Measurements from ENCODE around the gene CHAF1A. TPM values are rescaled to one million over a fixed set of nuclear protein-coding genes. Genes with fewer than 3 reads are reported as not detected.

CHAF1A gene
- total and polyA plus RNA-seq, 2 experiments from 2014 or later: 113 to 125 TPM

- TF ChIP-seq, protein P1, sequence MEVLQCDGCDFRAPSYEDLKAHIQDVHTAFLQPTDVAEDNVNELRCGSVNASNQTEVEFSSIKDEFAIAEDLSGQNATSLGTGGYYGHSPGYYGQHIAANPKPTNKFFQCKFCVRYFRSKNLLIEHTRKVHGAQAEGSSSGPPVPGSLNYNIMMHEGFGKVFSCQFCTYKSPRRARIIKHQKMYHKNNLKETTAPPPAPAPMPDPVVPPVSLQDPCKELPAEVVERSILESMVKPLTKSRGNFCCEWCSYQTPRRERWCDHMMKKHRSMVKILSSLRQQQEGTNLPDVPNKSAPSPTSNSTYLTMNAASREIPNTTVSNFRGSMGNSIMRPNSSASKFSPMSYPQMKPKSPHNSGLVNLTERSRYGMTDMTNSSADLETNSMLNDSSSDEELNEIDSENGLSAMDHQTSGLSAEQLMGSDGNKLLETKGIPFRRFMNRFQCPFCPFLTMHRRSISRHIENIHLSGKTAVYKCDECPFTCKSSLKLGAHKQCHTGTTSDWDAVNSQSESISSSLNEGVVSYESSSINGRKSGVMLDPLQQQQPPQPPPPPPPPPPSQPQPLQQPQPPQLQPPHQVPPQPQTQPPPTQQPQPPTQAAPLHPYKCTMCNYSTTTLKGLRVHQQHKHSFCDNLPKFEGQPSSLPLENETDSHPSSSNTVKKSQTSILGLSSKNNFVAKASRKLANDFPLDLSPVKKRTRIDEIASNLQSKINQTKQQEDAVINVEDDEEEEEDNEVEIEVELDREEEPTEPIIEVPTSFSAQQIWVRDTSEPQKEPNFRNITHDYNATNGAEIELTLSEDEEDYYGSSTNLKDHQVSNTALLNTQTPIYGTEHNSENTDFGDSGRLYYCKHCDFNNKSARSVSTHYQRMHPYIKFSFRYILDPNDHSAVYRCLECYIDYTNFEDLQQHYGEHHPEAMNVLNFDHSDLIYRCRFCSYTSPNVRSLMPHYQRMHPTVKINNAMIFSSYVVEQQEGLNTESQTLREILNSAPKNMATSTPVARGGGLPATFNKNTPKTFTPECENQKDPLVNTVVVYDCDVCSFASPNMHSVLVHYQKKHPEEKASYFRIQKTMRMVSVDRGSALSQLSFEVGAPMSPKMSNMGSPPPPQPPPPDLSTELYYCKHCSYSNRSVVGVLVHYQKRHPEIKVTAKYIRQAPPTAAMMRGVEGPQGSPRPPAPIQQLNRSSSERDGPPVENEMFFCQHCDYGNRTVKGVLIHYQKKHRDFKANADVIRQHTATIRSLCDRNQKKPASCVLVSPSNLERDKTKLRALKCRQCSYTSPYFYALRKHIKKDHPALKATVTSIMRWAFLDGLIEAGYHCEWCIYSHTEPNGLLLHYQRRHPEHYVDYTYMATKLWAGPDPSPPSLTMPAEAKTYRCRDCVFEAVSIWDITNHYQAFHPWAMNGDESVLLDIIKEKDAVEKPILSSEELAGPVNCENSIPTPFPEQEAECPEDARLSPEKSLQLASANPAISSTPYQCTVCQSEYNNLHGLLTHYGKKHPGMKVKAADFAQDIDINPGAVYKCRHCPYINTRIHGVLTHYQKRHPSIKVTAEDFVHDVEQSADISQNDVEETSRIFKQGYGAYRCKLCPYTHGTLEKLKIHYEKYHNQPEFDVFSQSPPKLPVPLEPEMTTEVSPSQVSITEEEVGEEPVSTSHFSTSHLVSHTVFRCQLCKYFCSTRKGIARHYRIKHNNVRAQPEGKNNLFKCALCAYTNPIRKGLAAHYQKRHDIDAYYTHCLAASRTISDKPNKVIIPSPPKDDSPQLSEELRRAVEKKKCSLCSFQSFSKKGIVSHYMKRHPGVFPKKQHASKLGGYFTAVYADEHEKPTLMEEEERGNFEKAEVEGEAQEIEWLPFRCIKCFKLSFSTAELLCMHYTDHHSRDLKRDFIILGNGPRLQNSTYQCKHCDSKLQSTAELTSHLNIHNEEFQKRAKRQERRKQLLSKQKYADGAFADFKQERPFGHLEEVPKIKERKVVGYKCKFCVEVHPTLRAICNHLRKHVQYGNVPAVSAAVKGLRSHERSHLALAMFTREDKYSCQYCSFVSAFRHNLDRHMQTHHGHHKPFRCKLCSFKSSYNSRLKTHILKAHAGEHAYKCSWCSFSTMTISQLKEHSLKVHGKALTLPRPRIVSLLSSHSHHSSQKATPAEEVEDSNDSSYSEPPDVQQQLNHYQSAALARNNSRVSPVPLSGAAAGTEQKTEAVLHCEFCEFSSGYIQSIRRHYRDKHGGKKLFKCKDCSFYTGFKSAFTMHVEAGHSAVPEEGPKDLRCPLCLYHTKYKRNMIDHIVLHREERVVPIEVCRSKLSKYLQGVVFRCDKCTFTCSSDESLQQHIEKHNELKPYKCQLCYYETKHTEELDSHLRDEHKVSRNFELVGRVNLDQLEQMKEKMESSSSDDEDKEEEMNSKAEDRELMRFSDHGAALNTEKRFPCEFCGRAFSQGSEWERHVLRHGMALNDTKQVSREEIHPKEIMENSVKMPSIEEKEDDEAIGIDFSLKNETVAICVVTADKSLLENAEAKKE (CRISPR knock-in tag; IDR thresholded peaks at IDR 0.05): no peak
- no peak for TF ChIP-seq CREB1 (CRISPR knock-in tag; IDR thresholded peaks at IDR 0.05; ENCODE audit: low read depth)
- TF ChIP-seq ETS1 (IDR thresholded peaks at IDR 0.05): no peak
Measured at GRCh38 chr19:4365791-4366665, 36.4 kb upstream of the CHAF1A start (continued).

- Histone ChIP-seq H3K36me3 (ENCODE audit: insufficient read depth) (no peaks in the 10 kb centered on the region), H3F3A (replicated peaks; ENCODE audit: low read depth) (peaks cover 13% of the 10 kb centered on the region; the same call in 1 of the 2 replicates), H3K27me3 (ENCODE audit: insufficient read depth) (no peaks in the 10 kb centered on the region), H3K79me2 (replicated peaks; ENCODE audit: insufficient read depth) (peaks cover 13% of the 10 kb centered on the region; the same call in 1 of the 2 replicates), H3K4me3 (no peak overlapping the region), H3K9me2 (ENCODE audit: insufficient read depth) (no peaks in the 10 kb centered on the region), H2AFZ (no peak overlapping the region), H3K27ac (ENCODE audit: low read depth) (no peak overlapping the region), H3K4me2 (no peak overlapping the region), H3K4me1 (ENCODE audit: insufficient read depth) (peaks cover 10% of the 10 kb centered on the region), H4K20me1 (replicated peaks; ENCODE audit: insufficient read depth) (peaks cover 11% of the 10 kb centered on the region; the same call in 1 of the 2 replicates)
- Mint-ChIP-seq H3K4me3 (no peak overlapping the region), H3K27ac (no peak overlapping the region), H3K36me3 (ENCODE audit: low read depth) (peaks cover 10% of the 10 kb centered on the region; the same call in 2 of the 3 replicates), H3K4me1 (peaks cover 23% of the 10 kb centered on the region), H3K9me3 (no peaks in the 10 kb centered on the region), H3K27me3 (ENCODE audit: insufficient read depth, low read depth, poor library complexity) (peaks cover 33% of the 10 kb centered on the region)
- ATAC-seq (no peak), DNase-seq (ENCODE audit: low spot score) (no peak)
- no peak for TF ChIP-seq ZNF331 (CRISPR knock-in tag; IDR thresholded peaks at IDR 0.05; ENCODE audit: low read depth)
- no peak for TF ChIP-seq ZNF114 (CRISPR knock-in tag; IDR thresholded peaks at IDR 0.05)
- no peak for TF ChIP-seq JUNB (IDR thresholded peaks at IDR 0.05; ENCODE audit: unreplicated experiment)
- TF ChIP-seq EZH2phosphoT487 (IDR thresholded peaks at IDR 0.05; ENCODE audit: unreplicated experiment): no peak
- no peak for TF ChIP-seq STAT1 (IDR thresholded peaks at IDR 0.05; ENCODE audit: unreplicated experiment)
- TF ChIP-seq, protein P2, sequence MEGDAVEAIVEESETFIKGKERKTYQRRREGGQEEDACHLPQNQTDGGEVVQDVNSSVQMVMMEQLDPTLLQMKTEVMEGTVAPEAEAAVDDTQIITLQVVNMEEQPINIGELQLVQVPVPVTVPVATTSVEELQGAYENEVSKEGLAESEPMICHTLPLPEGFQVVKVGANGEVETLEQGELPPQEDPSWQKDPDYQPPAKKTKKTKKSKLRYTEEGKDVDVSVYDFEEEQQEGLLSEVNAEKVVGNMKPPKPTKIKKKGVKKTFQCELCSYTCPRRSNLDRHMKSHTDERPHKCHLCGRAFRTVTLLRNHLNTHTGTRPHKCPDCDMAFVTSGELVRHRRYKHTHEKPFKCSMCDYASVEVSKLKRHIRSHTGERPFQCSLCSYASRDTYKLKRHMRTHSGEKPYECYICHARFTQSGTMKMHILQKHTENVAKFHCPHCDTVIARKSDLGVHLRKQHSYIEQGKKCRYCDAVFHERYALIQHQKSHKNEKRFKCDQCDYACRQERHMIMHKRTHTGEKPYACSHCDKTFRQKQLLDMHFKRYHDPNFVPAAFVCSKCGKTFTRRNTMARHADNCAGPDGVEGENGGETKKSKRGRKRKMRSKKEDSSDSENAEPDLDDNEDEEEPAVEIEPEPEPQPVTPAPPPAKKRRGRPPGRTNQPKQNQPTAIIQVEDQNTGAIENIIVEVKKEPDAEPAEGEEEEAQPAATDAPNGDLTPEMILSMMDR (conservative IDR thresholded peaks at IDR 0.05; ENCODE audit: low read depth in 2 of 2): no peak
- TF ChIP-seq EZH2 (IDR thresholded peaks at IDR 0.05; ENCODE audit: low read depth, unreplicated experiment): no peak
- no peak for TF ChIP-seq POLR2AphosphoS5 (IDR thresholded peaks at IDR 0.05; ENCODE audit: low read depth)
- no peak for TF ChIP-seq ETS1 (IDR thresholded peaks at IDR 0.05)
Measured at GRCh38 chr19:4366666-4367335, 35.6 kb upstream of the CHAF1A start.

Measured in GM23338 (cell line).